Natural killer cell (primary cell): ENCODE data around the gene UNC93B1. TPM values are rescaled to one million over a fixed set of nuclear protein-coding genes. Genes with fewer than 3 reads are reported as not detected.
A peak's percentile ranks its signal among the peaks of the same experiment; 100 is the strongest.

Source experiments
- ATAC-seq, 3 donors: fragments of 150-1000 bp in 2 of 3; fragments of 200-7000 bp in 1 of 3; cut with Tn5 transposase; 1 replicate in 1 of 3; 2 replicates in 2 of 3; pipeline ENCODE4 v1.10.0; 2021; ENCODE audit warnings: mild to moderate bottlenecking in 2 of 3, moderate library complexity in 2 of 3
- DNase-seq, 2 donors: peaks; one replicate each; pipeline versions ENCODE4 v3.0.0 to v3.0.0-alpha.2; 2013 to 2021; ENCODE audit warnings: mixed read lengths in 1 of 2
- H3K27ac ChIP-seq: one replicate; pipeline ENCODE4 v1.5.1; 2013; ENCODE audit warnings: mild to moderate bottlenecking, low read length
- H3K27me3 ChIP-seq: one replicate; pipeline ENCODE4 v1.6.1; 2013; ENCODE audit warnings: low read length; ENCODE audit not compliant: control insufficient read depth, insufficient read depth
- H3K36me3 ChIP-seq: one replicate; pipeline ENCODE4 v1.6.1; 2013; ENCODE audit warnings: low read length; ENCODE audit not compliant: control insufficient read depth, insufficient read depth
- H3K4me1 ChIP-seq: one replicate; pipeline ENCODE4 v1.6.1; 2013; ENCODE audit warnings: low read length; ENCODE audit not compliant: control insufficient read depth, insufficient read depth
- H3K4me3 ChIP-seq: one replicate; pipeline ENCODE4 v1.5.1; 2013; ENCODE audit warnings: low read length
- H3K9me3 ChIP-seq: one replicate; pipeline ENCODE4 v1.6.1; 2013; ENCODE audit warnings: low read length; ENCODE audit not compliant: control insufficient read depth, insufficient read depth
- H3K27ac Mint-ChIP-seq, 2 donors: one replicate each; pipeline ENCODE4 v1.8.0; 2022; ENCODE audit warnings: mild to moderate bottlenecking in 2 of 2, mixed read lengths in 2 of 2, moderate library complexity in 1 of 2
- H3K27me3 Mint-ChIP-seq, 2 donors: one replicate each; pipeline ENCODE4 v1.8.0; 2022; ENCODE audit warnings: low read depth in 2 of 2, mixed read lengths in 2 of 2
- H3K36me3 Mint-ChIP-seq: one replicate; pipeline ENCODE4 v1.8.0; 2022; ENCODE audit warnings: mixed read lengths
- H3K4me1 Mint-ChIP-seq, 2 donors: one replicate each; pipeline ENCODE4 v1.8.0; 2022; ENCODE audit warnings: mixed read lengths in 2 of 2
- H3K4me3 Mint-ChIP-seq: one replicate; pipeline ENCODE4 v1.8.0; 2022; ENCODE audit warnings: mild to moderate bottlenecking, moderate library complexity, mixed read lengths
- H3K9me3 Mint-ChIP-seq, 2 donors: one replicate each; pipeline ENCODE4 v1.8.0; 2022; ENCODE audit warnings: mixed read lengths in 2 of 2
- CTCF ChIP-seq: fragments of 200-600 bp; IDR thresholded peaks from one replicate; pipeline ENCODE4 v1.8.0; 2022; ENCODE audit warnings: antibody characterized with exemption
- WGBS: methylation state at CpG from one replicate; pipeline ENCODE4 v1.1.7; 2013; ENCODE audit warnings: missing lambda C conversion rate; ENCODE audit not compliant: insufficient coverage; 5-methylcytosine and 5-hydroxymethylcytosine counted together
- intact Hi-C: fragments of 100-400 bp; cut with micrococcal nuclease; formaldehyde crosslinking; loops from one replicate; pipeline ENCODE4 v1.14.2; 2022
- total RNA-seq, 4 donors: library from RNA; stranded (reverse); fragments of 120-200 nt in 1 of 4; gene quantifications; one replicate each; pipeline versions ENCODE4 v1.2.3 to v1.2.4, GENCODE V29; 2013 to 2022

UNC93B1 gene
- total RNA-seq, 3 donors from 2014 or later (not counting 1 experiment from before 2014, with no cell fraction given): 26.6 to 44.3 (median 39.7) TPM

GRCh38 chr11:68051191-68052136, 47.6 kb upstream of the UNC93B1 start:
- H3K36me3 ChIP-seq: peaks cover 57% of the 10 kb centered on the region
- peaks cover 0 to 7% of the 10 kb centered on the region in 2 donors for H3K4me1 Mint-ChIP-seq
- H3K4me1 ChIP-seq: no peaks in the 10 kb centered on the region
- H3K4me3 Mint-ChIP-seq: no peak overlapping the region
- H3K27me3 Mint-ChIP-seq: no peaks in the 10 kb centered on the region
- peak overlapping the region; percentile 66 to 68 for H3K27ac Mint-ChIP-seq
- no peaks in the 10 kb centered on the region for H3K27me3 ChIP-seq
- H3K4me3 ChIP-seq: no peak overlapping the region
- DNase-seq (no peak), ATAC-seq (no peak)
- intact Hi-C loops: no loop called here
- no peak overlapping the region for H3K27ac ChIP-seq
- no peaks in the 10 kb centered on the region for H3K36me3 Mint-ChIP-seq
- H3K9me3 Mint-ChIP-seq: no peaks in the 10 kb centered on the region
- no peak for TF ChIP-seq CTCF
- 95% methylated on average over 14 of the region's 14 CpGs for WGBS
- H3K9me3 ChIP-seq: no peaks in the 10 kb centered on the region

GRCh38 chr11:68050371-68050841, 46.5 kb upstream of the UNC93B1 start:
- Mint-ChIP-seq H3K4me1 (peaks cover 0 to 7% of the 10 kb centered on the region in 2 donors), H3K36me3 (no peaks in the 10 kb centered on the region), H3K4me3 (no peak overlapping the region), H3K9me3 (no peaks in the 10 kb centered on the region), H3K27me3 (no peaks in the 10 kb centered on the region), H3K27ac (no peak overlapping the region)
- Histone ChIP-seq H3K27ac (no peak overlapping the region), H3K36me3 (peaks cover 64% of the 10 kb centered on the region), H3K4me1 (no peaks in the 10 kb centered on the region), H3K4me3 (no peak overlapping the region), H3K9me3 (no peaks in the 10 kb centered on the region), H3K27me3 (no peaks in the 10 kb centered on the region)
- no peak for TF ChIP-seq CTCF
- intact Hi-C loops: no loop called here
- no peak for ATAC-seq
- no peak for DNase-seq
- WGBS: 98% methylated on average over 18 of the region's 18 CpGs

- H3K36me3 Mint-ChIP-seq: no peaks in the 10 kb centered on the region
- intact Hi-C loops: no loop called here
- no peaks in the 10 kb centered on the region for H3K9me3 Mint-ChIP-seq
- peaks cover 0 to 7% of the 10 kb centered on the region in 2 donors for H3K4me1 Mint-ChIP-seq
- WGBS: 97% methylated on average over 40 of the region's 40 CpGs
- Histone ChIP-seq H3K4me3 (no peak overlapping the region), H3K27ac (no peak overlapping the region), H3K27me3 (no peaks in the 10 kb centered on the region), H3K36me3 (peaks cover 70% of the 10 kb centered on the region), H3K9me3 (no peaks in the 10 kb centered on the region), H3K4me1 (no peaks in the 10 kb centered on the region)
- ATAC-seq (no peak), DNase-seq (no peak)
- no peak overlapping the region for H3K27ac Mint-ChIP-seq
- no peak for TF ChIP-seq CTCF
- H3K27me3 Mint-ChIP-seq: no peaks in the 10 kb centered on the region
- H3K4me3 Mint-ChIP-seq: no peak overlapping the region
Measured at GRCh38 chr11:68049509-68050370, 45.8 kb upstream of the UNC93B1 start.
